C4-2B (cell line): ENCODE data around the gene MYO1E.

Source experiments
- CTCF ChIP-seq: fragments of 450-650 bp; conservative IDR thresholded peaks from 2 replicates; pipeline ENCODE4 v1.5.1; 2017; ENCODE audit warnings: mild to moderate bottlenecking
- ZFX ChIP-seq: fragments of 450-650 bp; IDR thresholded peaks from 2 replicates; pipeline ENCODE4 v1.6.1; 2017

GRCh38 chr15:59401824-59402569, 29.3 kb upstream of the MYO1E start:
- TF ChIP-seq CTCF (no peak), ZFX (no peak)
